SK-N-SH treated with all-trans-retinoic acid at 6 μM for 48 hours (cell line): ENCODE measurements around the gene ELAVL1.

Experiments used
- ARNTL ChIP-seq: fragments of 450-650 bp; formaldehyde crosslinking; IDR thresholded peaks from 2 replicates; pipeline ENCODE4 v1.5.0; 2020; ENCODE audit warnings: low read depth, mild to moderate bottlenecking, moderate library complexity, borderline replicate concordance
- ESRRG ChIP-seq: fragments of 250-450 bp; sonication (Bioruptor Pico); IDR thresholded peaks from 2 replicates; pipeline ENCODE4 v1.6.1; 2021; ENCODE audit warnings: mild to moderate bottlenecking
- PATZ1 ChIP-seq: fragments of 250-450 bp; sonication (Bioruptor Pico); IDR thresholded peaks from 2 replicates; pipeline ENCODE4 v1.8.0; 2020; ENCODE audit warnings: mild to moderate bottlenecking, moderate library complexity, borderline replicate concordance
- POU6F1 ChIP-seq: fragments of 250-450 bp; sonication (Bioruptor Pico); IDR thresholded peaks from 2 replicates; pipeline ENCODE4 v1.8.0; 2021; ENCODE audit warnings: low read depth, mild to moderate bottlenecking, moderate library complexity, borderline replicate concordance
- TCF4 ChIP-seq: fragments of 250-450 bp; sonication (Bioruptor Pico); IDR thresholded peaks from 2 replicates; pipeline ENCODE4 v1.8.0; 2021; ENCODE audit warnings: mild to moderate bottlenecking, moderate library complexity, borderline replicate concordance
- ZFP3 ChIP-seq: fragments of 250-450 bp; sonication (Bioruptor Pico); IDR thresholded peaks from 2 replicates; pipeline ENCODE4 v1.5.0; 2020; ENCODE audit warnings: mild to moderate bottlenecking, moderate library complexity
- ZNF565 ChIP-seq: fragments of 450-650 bp; formaldehyde crosslinking; conservative IDR thresholded peaks from 2 replicates; pipeline ENCODE4 v1.5.0; 2020; ENCODE audit warnings: low read depth, mild to moderate bottlenecking, moderate library complexity

GRCh38 chr19:8044018-8044417, 38.6 kb upstream of the ELAVL1 start:
- TF ChIP-seq ESRRG (CRISPR knock-in tag) (no peak), PATZ1 (CRISPR knock-in tag) (no peak), TCF4 (CRISPR knock-in tag) (no peak), POU6F1 (CRISPR knock-in tag) (no peak), ARNTL (CRISPR knock-in tag) (no peak), ZFP3 (CRISPR knock-in tag) (no peak), ZNF565 (CRISPR knock-in tag) (no peak)
